Stimulated activated CD4-positive, alpha-beta T cell treated with anti-CD3 and anti-CD28 coated beads, Interleukin-1b, Interleukin-23, amount 100 ng/mL, for 24 hours (primary cell): Measurements from ENCODE around the gene ADK.

Source experiments
- DNase-seq, 4 experiments: peaks; one replicate each; pipeline ENCODE4 v3.0.0-alpha.2; 2020; ENCODE audit warnings: low read depth in 4 of 4, low spot score in 1 of 4

ADK gene

DNA sequence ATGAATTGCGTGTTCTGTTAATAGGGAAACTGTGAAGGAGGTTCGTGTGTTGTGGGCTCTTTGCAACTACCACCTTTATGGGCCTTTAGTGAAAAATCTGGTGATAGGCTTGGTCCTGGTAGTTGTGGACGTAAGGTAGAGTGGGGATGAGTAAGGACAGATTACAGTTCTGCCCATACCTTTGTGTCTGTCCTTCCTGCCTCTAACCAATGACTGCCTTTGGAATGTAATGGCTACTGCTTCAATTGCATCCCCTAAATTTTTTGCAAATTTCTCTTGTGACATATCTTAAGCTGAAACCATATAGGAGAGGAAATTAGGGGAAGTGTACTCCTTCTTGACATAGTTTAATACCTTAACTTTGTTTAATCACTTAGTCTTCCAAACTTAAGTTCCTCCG lies 82.3 kb downstream of the ADK start:
- DNase-seq, result no peak

DNA sequence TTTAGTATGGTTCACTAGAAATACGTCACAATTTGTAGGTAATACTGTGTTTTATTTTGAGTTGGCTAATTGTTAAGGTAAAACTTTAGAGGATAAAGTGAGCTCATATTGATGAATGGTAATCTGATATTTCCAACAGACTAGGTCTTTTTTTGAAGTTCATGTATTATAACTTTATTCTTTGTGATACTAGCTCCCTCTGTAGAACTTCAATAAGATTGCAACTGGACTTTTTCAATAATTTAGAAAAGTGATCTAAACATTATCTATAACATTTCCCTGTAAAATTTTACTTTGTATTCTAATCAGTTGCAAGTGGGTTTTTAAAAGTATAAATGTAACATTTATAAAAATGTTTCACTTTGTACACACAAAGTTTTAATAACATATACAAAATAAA lies 83.5 kb downstream of the ADK start:
- no peak for DNase-seq

DNA sequence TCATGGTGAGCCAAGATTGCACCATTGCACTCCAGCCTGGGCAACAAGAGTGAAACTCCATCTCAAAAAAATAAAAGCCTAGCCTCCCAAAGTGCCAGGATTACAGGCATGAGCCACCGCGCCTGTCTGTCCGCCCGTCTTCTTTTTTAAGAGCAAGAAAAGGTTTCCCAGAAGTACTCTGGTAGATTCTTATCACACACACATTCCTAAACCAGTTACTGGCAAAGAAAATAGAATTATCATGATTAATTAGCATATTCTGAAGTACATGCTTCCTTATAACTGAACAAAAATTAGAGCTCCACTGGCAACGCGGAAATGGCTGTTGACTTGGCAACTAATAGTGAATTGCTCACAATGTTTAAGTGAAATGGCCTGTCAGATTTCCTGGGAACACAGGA lies 87.0 kb downstream of the ADK start:
- DNase-seq, result no peak

DNA sequence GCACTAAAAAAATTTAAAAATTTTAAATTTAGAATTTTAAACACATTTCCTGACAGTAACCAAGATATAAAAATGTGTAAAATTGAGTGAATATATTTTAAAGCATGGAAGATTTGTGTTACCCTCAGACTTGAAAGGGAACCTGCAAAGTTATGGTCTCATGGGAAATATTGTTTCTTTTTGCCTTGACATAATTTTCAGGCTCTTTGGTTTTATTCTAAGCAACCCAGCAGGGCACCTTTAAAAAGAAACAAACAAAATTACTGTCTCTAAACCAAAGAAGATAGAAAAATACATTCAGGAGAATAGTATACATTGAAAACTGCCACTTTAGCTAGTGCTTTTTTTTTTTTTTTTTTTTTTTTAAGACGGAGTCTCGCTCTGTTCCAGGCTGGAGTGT lies 87.5 kb downstream of the ADK start:
- no peak for DNase-seq

DNA sequence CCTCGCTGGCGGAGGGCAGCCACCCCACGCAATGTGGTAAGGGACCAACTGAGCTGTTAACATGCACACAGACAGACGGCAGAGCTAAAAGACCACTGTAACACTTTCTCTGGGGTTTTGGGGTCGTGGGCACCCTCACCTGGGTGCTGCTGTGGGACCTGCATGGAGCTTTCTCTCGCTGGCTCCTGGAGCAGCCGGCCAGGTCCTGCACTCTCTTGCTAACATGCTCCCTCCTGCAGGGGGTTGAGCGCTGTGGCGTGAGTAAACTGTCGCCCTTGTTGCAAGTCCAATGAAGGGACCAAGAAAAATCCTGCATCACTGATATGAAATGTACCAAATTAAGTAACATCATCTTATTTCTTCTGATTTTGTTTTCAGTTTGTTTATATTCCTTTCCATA lies 92.0 kb downstream of the ADK start:
- no peak for DNase-seq

DNA sequence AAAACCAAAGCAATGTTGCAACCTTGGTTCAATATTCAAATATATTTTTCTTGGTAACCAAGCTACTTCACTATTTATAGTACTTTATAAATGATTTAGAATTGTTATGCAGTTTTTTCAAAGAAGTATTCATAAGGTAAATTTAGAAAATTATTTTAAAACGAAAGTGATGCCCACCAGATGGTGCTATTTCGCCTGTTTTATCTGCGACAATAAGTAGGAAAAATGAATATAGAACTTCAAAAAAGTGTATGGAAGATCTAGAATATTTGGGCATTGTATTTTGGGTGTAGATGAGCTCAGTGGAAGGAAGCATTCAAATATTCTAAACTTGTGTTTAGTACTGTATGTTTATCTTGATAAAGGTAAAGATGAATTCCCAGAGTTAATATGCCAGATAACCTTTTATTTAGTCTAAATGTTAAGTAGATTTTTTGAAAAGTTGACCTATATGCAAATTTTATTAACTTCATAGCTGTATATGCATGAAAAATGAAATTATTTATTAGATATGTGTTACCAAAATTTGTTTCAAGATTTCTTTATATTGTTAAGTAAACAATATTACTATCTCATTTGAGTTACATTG lies 93.2 kb downstream of the ADK start:
- no peak for DNase-seq

DNA sequence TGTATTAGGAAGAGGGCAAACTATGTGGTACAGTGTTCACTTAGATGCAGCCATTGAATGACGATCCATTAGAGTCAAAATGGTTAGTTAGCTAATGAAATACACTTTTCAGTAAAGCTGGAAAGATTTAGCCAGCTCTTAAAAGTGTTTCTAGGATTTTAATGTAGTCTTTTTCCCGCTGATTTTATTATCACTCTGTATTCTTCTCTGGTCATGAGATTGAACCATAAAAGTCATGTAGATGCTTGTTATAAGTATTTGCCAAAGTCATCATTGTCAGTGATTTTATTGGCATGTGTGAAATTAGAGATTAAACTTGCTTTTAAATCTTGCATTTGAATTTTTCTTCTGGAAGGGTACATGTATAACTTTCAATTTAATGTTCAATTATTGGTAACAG lies 93.8 kb downstream of the ADK start:
- DNase-seq, result no peak

DNA sequence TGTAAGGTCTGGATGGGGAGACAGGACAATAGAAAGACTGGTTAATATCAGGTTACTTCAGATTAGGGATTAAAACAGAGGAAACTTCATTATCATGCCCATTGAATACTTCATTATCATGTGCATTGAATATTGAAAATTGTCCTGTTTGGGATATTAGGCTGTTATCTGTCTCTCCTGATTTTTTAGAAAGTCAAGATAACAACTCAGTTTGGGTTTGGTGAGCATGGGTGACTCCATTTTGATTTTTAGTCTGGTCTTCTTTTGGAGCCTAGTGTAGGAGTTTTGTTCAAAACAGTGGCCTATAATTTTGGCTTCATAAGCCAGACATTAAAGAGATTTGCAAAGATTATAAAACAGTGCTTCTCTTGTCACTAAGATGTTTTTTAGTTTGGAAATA lies 95.5 kb downstream of the ADK start:
- no peak for DNase-seq

DNA sequence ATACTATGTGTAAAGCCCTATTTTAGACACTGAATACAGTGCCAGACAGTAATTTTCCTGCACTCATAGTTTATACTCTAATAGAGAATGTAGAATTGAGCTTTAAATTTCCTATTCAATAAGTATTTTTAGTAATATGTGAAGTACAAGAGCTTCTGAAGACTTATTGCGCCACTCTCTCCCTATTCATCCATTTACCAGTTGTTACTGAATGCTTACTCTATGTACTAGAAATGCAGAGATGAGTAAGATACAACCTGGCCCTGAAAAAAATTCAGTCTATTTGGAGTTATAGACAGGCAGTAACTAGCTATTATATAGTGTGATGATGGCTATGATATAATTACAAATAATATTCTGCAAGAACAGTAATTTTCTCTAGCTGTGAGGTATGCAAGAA lies 98.8 kb downstream of the ADK start:
- DNase-seq, result no peak

DNA sequence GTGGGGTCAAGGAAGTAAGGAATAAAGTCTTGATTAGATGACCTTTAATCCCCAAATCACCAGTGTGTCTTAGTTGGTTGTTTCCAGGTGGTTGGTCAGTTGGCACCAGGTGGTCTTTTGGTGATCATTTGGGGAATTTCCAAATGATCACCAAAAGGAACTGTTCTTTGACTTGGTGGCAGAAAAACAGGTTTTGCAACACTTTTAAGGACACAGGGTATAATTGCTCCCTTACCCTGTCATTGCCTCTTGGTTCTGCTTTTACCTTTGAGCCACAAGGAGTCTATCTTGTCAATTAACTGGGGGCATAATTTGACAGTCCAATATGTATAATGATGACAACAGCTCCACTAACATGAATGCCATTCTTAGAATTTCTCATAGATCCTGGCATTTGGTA lies 104.2 kb downstream of the ADK start:
- DNase-seq, result no peak

DNA sequence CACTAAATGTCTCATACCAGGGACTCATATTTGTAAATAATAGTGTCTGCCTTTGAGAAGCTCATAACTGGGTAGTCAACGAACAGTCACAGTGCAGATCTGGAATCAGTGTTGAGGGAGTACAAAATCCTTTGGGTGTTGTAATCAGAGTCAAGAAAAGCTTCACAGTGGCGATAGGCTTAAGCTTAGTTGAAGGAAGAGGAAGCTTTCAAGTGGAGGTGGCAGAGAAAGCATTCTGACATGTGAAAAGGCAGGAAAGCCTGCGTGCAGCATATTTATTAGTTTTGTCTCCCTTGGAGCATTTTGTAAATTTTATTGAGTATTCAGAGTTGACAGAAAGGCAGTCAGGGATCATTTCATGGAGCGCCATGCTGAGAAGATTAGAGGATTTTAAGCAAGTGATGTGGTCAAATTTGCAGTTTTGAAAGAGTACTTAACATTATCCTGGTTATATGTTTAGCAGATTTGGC lies 104.9 kb downstream of the ADK start:
- DNase-seq, result no peak

DNA sequence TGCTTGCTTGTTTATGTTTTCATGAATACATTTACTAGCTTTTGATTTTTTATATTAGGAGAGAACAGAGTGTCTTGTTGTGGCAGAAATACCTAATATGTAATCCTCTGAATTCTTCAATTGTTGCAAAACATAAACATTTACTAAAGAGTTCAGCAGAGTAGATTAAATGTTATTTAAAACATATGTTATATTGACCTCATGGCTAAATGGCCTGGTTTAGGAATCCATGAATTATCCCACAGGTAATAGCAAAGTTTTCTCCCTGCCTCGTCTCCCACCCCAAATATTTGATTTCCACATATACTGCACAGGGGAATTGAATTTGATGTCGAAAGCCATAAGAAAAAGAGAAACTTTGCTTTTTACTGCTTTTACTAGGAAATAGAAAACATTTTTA lies 111.8 kb downstream of the ADK start:
- DNase-seq, result no peak

DNA sequence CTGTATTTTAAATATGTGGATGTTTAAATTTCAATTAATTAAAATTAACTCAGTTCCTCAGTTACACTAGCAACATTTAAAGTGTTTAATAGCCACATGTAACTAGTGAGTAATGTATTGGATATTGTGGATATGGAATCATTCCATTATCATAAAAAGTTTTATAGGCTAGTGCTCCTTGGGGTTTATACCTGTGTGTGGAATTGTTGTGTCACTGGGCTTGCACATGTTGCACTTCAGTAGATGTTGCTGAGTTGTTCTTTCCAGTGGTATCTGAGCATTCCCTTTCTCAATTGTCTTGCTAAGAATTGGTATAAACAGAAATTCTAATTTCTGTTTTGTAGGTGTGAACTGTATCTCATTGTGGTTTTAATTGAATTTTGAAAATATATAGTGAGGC lies 113.0 kb downstream of the ADK start:
- DNase-seq, result no peak

DNA sequence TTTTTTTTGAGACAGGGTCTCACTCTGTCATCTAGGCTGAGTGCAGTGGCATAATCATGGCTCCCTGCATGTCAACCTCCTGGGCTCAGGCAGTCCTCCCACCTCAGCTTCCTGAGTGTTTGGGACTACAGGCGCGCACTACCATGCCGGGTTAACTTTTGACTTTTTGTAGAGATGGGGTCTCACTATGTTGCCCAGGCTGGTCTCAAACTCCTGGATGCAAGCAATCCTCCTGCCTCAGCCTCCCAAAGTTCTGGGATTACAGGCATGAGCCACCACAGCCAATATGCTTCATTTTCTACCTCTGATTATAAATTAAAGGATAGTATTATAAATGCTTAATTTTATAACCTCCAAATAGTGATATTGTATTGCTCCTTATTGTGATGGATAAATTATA lies 121.3 kb downstream of the ADK start:
- no peak for DNase-seq

DNA sequence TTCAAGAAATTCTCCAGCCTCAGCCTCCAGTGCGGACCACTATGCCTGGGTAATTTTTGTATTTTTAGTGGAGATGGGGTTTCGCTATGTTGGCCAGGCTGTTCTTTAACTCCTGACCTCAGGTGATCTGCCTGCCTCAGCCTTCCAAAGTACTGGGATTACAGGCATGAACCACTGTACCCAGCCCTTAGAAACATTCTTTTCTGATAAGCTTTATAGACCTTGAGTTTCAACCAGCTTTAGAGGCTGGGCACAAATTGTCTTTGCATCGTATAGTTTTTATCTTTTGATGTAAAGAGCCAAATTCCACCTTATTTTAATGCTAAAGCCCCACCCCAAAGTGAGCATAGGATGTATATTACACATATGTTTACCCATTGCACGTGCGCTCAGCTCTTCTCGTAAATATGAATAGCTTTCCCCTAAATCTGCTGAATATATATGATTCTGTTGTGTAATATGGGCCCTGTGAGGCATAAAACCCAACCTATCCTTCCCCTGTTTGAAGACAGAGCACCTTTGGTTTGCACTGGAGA lies 124.8 kb downstream of the ADK start:
- DNase-seq, result no peak

DNA sequence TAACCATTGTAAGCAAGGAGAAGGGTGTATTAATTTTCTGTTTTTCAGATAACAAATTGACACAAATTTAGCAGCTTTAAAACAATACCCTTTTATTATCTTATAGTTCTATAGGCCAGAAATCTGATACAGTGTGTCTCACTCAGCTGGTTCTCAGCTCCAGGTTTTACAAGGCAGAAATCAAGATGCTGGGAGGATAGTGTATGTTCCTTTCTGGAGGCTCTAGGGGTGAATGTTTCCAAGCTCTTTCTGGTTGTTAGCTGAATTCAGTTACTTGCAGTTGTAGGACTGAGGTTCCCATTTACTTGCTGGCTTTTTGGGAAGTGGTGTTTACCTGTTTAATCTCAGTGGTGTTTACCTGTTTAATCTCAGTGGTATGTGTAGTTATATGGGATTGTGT lies 125.4 kb downstream of the ADK start:
- no peak for DNase-seq

DNA sequence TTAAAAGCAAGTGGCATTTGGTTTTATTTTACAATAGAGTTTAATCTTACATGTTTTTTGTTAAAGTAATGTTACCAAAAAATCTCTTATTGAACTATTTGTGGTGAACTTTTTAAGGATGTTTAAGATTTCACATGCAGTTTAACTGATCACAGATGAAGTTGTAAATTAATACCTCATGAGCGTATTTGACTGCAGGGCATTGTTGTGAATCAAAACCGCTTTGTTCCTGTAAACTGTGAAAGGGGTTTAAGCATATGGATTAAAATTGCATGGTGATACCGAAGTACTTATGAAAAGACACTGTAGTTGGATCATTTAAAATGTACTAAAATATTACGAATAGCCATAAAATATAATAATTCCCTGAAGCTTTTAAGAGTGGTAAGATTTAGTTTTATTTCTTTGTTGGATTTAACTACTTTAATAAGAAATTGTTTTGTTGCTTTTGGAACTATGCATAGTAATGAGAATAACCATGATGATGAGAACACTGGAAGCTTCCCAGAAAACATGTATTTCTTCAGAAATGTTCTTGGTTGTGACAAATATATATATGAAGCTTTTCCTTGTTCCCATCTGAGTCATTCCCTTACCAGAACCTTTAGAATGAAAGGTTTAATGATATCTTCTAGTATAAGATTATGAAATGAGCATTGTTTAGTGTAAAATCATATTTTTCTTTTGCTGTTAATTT lies 131.3 kb downstream of the ADK start:
- no peak for DNase-seq

DNA sequence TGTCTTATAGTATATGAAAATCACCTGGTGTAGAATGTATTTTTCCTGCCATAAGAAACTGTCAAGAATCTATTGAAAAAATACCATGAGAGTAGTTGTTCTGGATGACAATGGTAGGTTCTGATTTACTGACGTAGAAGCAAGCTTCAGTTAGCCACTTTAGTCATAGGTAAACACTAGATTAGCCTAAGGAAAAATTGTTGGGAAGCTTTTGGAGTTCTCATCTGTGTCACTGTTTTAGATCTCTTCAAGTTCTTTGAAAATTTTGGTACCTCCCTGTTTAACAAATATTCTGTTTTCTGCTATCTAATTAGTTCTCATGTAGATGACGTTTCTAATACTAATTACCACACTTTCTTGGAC lies 131.8 kb downstream of the ADK start:
- no peak for DNase-seq

DNA sequence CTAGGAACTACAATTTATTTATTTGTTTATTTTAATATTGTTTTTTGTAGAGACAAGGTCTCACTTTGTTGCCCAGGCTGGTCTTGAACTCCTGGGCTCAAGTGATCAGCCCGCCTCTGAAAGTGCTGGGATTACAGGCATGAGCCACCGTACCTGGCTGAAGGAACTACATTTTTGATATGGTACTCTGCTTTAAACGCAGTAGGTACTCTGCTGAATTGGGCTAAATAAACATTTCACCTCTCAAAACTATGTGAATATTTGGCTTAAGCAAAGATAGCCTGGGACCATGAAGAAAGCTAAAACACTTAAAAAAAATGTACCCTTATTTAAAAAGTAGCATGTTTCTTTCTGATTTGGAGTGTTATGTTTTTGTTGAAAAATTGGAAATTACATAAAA lies 138.2 kb downstream of the ADK start:
- no peak for DNase-seq

DNA sequence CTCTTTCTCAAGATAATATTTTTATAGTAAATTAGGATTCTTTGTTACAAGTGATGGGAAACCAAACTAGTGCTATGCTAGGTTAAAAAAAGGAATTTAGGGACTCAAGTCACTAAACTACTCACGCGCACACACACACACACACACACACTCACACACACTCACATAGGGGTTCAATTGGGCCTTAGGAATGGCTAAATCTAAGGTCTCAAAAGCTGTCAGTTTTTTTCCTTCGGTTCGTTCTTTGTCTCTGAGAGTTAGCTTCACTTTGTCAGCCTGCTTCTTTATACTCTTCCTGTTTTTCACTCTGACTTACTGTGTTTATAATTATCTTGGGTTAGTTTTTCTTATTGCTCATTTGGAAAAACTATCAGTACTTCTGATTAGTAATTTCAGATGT lies 138.9 kb downstream of the ADK start:
- DNase-seq, result no peak

DNA sequence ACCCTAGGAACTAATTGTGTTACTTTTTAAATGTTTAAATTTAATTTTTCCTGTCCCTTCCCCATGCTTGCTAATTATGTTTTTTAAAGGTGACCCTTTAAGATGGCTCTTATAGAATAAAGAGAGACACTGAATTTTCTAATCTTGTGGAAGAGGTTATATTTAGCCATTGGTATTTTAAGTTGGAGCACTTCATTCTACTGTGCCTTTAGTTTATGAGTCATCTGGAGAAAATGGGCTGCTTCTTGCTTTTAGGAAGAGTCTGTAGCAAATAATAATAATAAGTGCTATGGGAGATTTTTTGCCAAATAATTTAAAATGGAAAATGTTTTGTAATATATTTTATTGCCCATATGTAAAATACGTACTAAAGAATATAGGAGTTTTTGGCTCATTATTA lies 139.7 kb downstream of the ADK start:
- DNase-seq, result no peak

DNA sequence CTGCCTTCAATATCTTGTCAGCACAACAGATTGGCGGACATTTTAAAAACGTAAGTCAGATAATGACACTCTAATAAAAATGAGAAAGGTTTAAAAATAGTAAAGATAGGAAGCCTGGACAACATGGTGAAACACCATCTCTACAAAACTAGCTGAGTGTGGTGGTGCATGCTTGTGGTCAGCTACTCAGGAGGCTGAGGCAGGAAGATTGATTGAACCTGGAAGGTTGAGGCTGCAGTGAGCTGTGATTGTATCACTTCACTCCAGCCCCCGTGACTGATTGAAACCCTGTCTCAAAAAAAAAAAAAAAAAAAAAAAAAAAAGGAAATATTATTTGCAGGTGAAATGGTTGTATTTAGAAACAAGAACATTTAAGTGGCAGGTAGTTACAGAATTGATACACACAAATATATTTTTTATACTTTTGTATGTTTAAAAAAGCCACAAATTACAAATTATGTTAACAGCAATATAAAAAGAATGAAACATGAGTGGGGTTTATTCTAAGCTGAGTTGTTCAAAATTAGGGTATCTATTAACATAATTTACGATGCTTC lies 141.9 kb downstream of the ADK start:
- DNase-seq, result no peak
